Mesendoderm (in vitro differentiated cells): ENCODE measurements around the gene RAB6D.
"Not testable (repeated sequence)": the region's sequence is repeated elsewhere in the genome, so short reads cannot be mapped to it uniquely, and the experiment has no call there.

Source experiments
- DNase-seq: peaks from one replicate; pipeline ENCODE4 v3.0.0; 2013
- H2AK5ac ChIP-seq: 2 replicates; pipeline ENCODE4 v1.6.1; 2013; ENCODE audit warnings: low read length, inconsistent platforms
- H2BK120ac ChIP-seq: 2 replicates; pipeline ENCODE4 v1.6.1; 2013; ENCODE audit warnings: low read depth, mild to moderate bottlenecking, low read length, moderate library complexity, mixed read lengths
- H2BK15ac ChIP-seq: replicated peaks from 2 replicates; pipeline ENCODE4 v1.6.1; 2013; ENCODE audit warnings: low read depth, mild to moderate bottlenecking, moderate library complexity
- H2BK5ac ChIP-seq: 2 replicates; pipeline ENCODE4 v1.6.1; 2013; ENCODE audit warnings: low read length, inconsistent platforms
- H3K18ac ChIP-seq: 2 replicates; pipeline ENCODE4 v1.6.1; 2013; ENCODE audit warnings: mild to moderate bottlenecking, low read length, mixed read lengths
- H3K23ac ChIP-seq: one replicate; pipeline ENCODE4 v1.6.1; 2013; ENCODE audit warnings: low read length
- H3K27ac ChIP-seq: 2 replicates; pipeline ENCODE4 v1.5.1; 2013; ENCODE audit warnings: low read depth, mild to moderate bottlenecking, inconsistent platforms, low read length, moderate library complexity
- H3K27me3 ChIP-seq: 2 replicates; pipeline ENCODE4 v1.6.1; 2013; ENCODE audit warnings: low read length, control low read depth, mild to moderate bottlenecking, inconsistent platforms; ENCODE audit not compliant: insufficient read depth, poor library complexity
- H3K36me3 ChIP-seq: 2 replicates; pipeline ENCODE4 v1.6.1; 2013; ENCODE audit warnings: low read length, inconsistent platforms; ENCODE audit not compliant: control insufficient read depth, insufficient read depth
- H3K4ac ChIP-seq: one replicate; pipeline ENCODE4 v1.6.1; 2013; ENCODE audit warnings: low read depth, mild to moderate bottlenecking, low read length, moderate library complexity
- H3K4me1 ChIP-seq: 2 replicates; pipeline ENCODE4 v1.6.1; 2013; ENCODE audit warnings: low read depth, low read length, inconsistent platforms; ENCODE audit not compliant: control insufficient read depth
- H3K4me2 ChIP-seq: 2 replicates; pipeline ENCODE4 v1.6.1; 2013; ENCODE audit warnings: low read length
- H3K4me3 ChIP-seq: 2 replicates; pipeline ENCODE4 v1.5.1; 2013; ENCODE audit warnings: mild to moderate bottlenecking, low read length
- H3K56ac ChIP-seq: one replicate; pipeline ENCODE4 v1.6.1; 2013; ENCODE audit warnings: low read length
- H3K79me1 ChIP-seq: 2 replicates; pipeline ENCODE4 v1.6.1; 2013; ENCODE audit warnings: low read length, inconsistent platforms
- H3K79me2 ChIP-seq: 2 replicates; pipeline ENCODE4 v1.6.1; 2013; ENCODE audit warnings: mild to moderate bottlenecking, low read length; ENCODE audit not compliant: control insufficient read depth, insufficient read depth
- H3K9ac ChIP-seq: 2 replicates; pipeline ENCODE4 v1.6.1; 2013; ENCODE audit warnings: low read length, inconsistent platforms
- H4K5ac ChIP-seq: one replicate; pipeline ENCODE4 v1.6.1; 2013; ENCODE audit warnings: low read length
- H4K8ac ChIP-seq: one replicate; pipeline ENCODE4 v1.6.1; 2013; ENCODE audit warnings: low read depth, mild to moderate bottlenecking, control low read depth, low read length, moderate library complexity
- WGBS: extraction: QIAGEN DNeasy Blood & Tissue Kit; methylation state at CpG from one replicate; pipeline ENCODE4 v1.1.7; 2013; ENCODE audit warnings: low lambda C conversion rate, missing lambda C conversion rate; ENCODE audit not compliant: insufficient coverage; ENCODE audit errors: extremely low coverage; 5-methylcytosine and 5-hydroxymethylcytosine counted together

Gene RAB6D

GRCh38 chr2:131339307-131339706 lies 24.7 kb downstream of the RAB6D start:
- not testable (repeated sequence) for H2BK120ac ChIP-seq, H3K4ac ChIP-seq, H4K5ac ChIP-seq, DNase-seq, H4K8ac ChIP-seq, H3K23ac ChIP-seq, H3K79me2 ChIP-seq, H3K56ac ChIP-seq, H3K27ac ChIP-seq, H3K27me3 ChIP-seq, H2AK5ac ChIP-seq, H2BK5ac ChIP-seq, H3K4me1 ChIP-seq, H3K79me1 ChIP-seq, H3K36me3 ChIP-seq, H2BK15ac ChIP-seq, H3K18ac ChIP-seq, H3K4me2 ChIP-seq, H3K9ac ChIP-seq, H3K4me3 ChIP-seq
- no CpG with 5 or more reads among the region's 1 CpG for WGBS

- not testable (repeated sequence) for H3K79me1 ChIP-seq, H2BK15ac ChIP-seq, H3K4me2 ChIP-seq, H2BK5ac ChIP-seq, H2AK5ac ChIP-seq, H3K27ac ChIP-seq, H3K4me3 ChIP-seq, H3K36me3 ChIP-seq, H3K18ac ChIP-seq, H3K56ac ChIP-seq, H3K9ac ChIP-seq, H3K4me1 ChIP-seq, H3K4ac ChIP-seq, H3K27me3 ChIP-seq, H2BK120ac ChIP-seq, H4K5ac ChIP-seq, H3K23ac ChIP-seq, H4K8ac ChIP-seq, H3K79me2 ChIP-seq
- DNase-seq: peak; percentile 14
- no CpG with 5 or more reads among the region's 6 CpGs for WGBS
Measured at GRCh38 chr2:131335319-131335718, 28.6 kb downstream of the RAB6D start.

GRCh38 chr2:131332709-131333108 lies 31.3 kb downstream of the RAB6D start:
- not testable (repeated sequence) for H3K23ac ChIP-seq, H3K9ac ChIP-seq, H3K27ac ChIP-seq, H2AK5ac ChIP-seq, H2BK15ac ChIP-seq, H2BK5ac ChIP-seq, H3K4ac ChIP-seq, H3K4me3 ChIP-seq, H4K8ac ChIP-seq, H3K18ac ChIP-seq, H3K27me3 ChIP-seq, DNase-seq, H3K4me1 ChIP-seq, H3K36me3 ChIP-seq, H2BK120ac ChIP-seq, H3K56ac ChIP-seq, H3K4me2 ChIP-seq, H3K79me1 ChIP-seq, H3K79me2 ChIP-seq, H4K5ac ChIP-seq
- no CpG with 5 or more reads among the region's 3 CpGs for WGBS

GRCh38 chr2:131331000-131331399 lies 33.0 kb downstream of the RAB6D start:
- not testable (repeated sequence) for H3K4me3 ChIP-seq, H3K27ac ChIP-seq, H3K23ac ChIP-seq, H4K8ac ChIP-seq, H2BK120ac ChIP-seq, H3K56ac ChIP-seq, H3K4ac ChIP-seq, H2BK15ac ChIP-seq, H2AK5ac ChIP-seq, H3K9ac ChIP-seq, H3K36me3 ChIP-seq, H4K5ac ChIP-seq, H3K4me1 ChIP-seq, H2BK5ac ChIP-seq, H3K79me1 ChIP-seq, H3K4me2 ChIP-seq, H3K79me2 ChIP-seq, H3K18ac ChIP-seq, H3K27me3 ChIP-seq
- peak; percentile 65 for DNase-seq
- WGBS: no CpG with 5 or more reads among the region's 43 CpGs

- no peak for DNase-seq
- Histone ChIP-seq H3K79me1 (no peaks in the 10 kb centered on the region), H3K27me3 (no peaks in the 10 kb centered on the region), H3K4me2 (no peak overlapping the region), H2BK15ac (no peak overlapping the region), H3K18ac (no peak overlapping the region), H3K4me3 (no peak overlapping the region), H3K27ac (no peak overlapping the region), H3K79me2 (no peaks in the 10 kb centered on the region), H3K4ac (no peak overlapping the region), H4K5ac (no peak overlapping the region), H2BK5ac (no peak overlapping the region), H4K8ac (no peak overlapping the region), H2AK5ac (no peak overlapping the region), H2BK120ac (no peak overlapping the region), H3K23ac (no peak overlapping the region), H3K36me3 (no peaks in the 10 kb centered on the region), H3K56ac (no peak overlapping the region), H3K9ac (no peak overlapping the region), H3K4me1 (no peaks in the 10 kb centered on the region)
- no CpG with 5 or more reads among the region's 6 CpGs for WGBS
Measured at GRCh38 chr2:131322209-131322608, 41.8 kb downstream of the RAB6D start.

GRCh38 chr2:131321344-131321743 lies 42.6 kb downstream of the RAB6D start:
- not testable (repeated sequence) for DNase-seq, H3K4ac ChIP-seq, H3K36me3 ChIP-seq, H3K18ac ChIP-seq, H4K5ac ChIP-seq, H3K4me3 ChIP-seq, H3K9ac ChIP-seq, H3K27me3 ChIP-seq, H3K23ac ChIP-seq, H3K27ac ChIP-seq, H3K79me1 ChIP-seq, H2BK5ac ChIP-seq, H3K4me2 ChIP-seq, H3K56ac ChIP-seq, H3K79me2 ChIP-seq, H3K4me1 ChIP-seq, H2BK120ac ChIP-seq, H4K8ac ChIP-seq, H2AK5ac ChIP-seq, H2BK15ac ChIP-seq
- no CpG with 5 or more reads among the region's 1 CpG for WGBS
